Parathyroid adenoma (tissue), 2 donors: Measurements from ENCODE around the gene POMT2.

Experiments used
- H2AFZ ChIP-seq: fragments of 300-600 bp; sonication (generic); one replicate; pipeline ENCODE4 v1.7.0; 2017; ENCODE audit warnings: antibody characterized with exemption, mild to moderate bottlenecking
- H3K27ac ChIP-seq: fragments of 300-600 bp; sonication (generic); one replicate; pipeline ENCODE4 v1.7.0; 2017
- H3K27me3 ChIP-seq: fragments of 300-600 bp; sonication (generic); one replicate; pipeline ENCODE4 v1.7.0; 2017; ENCODE audit warnings: low read length; ENCODE audit not compliant: control insufficient read depth, insufficient read depth
- H3K36me3 ChIP-seq: fragments of 300-600 bp; sonication (generic); one replicate; pipeline ENCODE4 v1.7.0; 2017; ENCODE audit warnings: low read length; ENCODE audit not compliant: control insufficient read depth, insufficient read depth
- H3K4me1 ChIP-seq: fragments of 300-600 bp; sonication (generic); one replicate; pipeline ENCODE4 v1.7.0; 2017; ENCODE audit warnings: control low read depth
- H3K4me2 ChIP-seq: fragments of 300-600 bp; sonication (generic); one replicate; pipeline ENCODE4 v1.7.0; 2017; ENCODE audit warnings: low read length
- H3K4me3 ChIP-seq: fragments of 300-600 bp; sonication (generic); one replicate; pipeline ENCODE4 v1.7.0; 2017; ENCODE audit warnings: low read depth, low read length
- H3K79me2 ChIP-seq: fragments of 300-600 bp; sonication (generic); one replicate; pipeline ENCODE4 v1.7.0; 2017; ENCODE audit warnings: control low read depth
- H3K9ac ChIP-seq: fragments of 300-600 bp; sonication (generic); one replicate; pipeline ENCODE4 v1.7.0; 2017; ENCODE audit warnings: mild to moderate bottlenecking
- H3K9me3 ChIP-seq: fragments of 300-600 bp; sonication (generic); one replicate; pipeline ENCODE4 v1.7.0; 2017; ENCODE audit warnings: low read length; ENCODE audit not compliant: control insufficient read depth
- TF ChIP-seq, protein P1 (sequence below): fragments of 300-600 bp; sonication (generic); IDR thresholded peaks from one replicate; pipeline ENCODE4 v1.7.0; 2017; ENCODE audit warnings: antibody characterized with exemption, mild to moderate bottlenecking
- donor health status: primary hyperparathyroidism.

The POMT2 gene

DNA sequence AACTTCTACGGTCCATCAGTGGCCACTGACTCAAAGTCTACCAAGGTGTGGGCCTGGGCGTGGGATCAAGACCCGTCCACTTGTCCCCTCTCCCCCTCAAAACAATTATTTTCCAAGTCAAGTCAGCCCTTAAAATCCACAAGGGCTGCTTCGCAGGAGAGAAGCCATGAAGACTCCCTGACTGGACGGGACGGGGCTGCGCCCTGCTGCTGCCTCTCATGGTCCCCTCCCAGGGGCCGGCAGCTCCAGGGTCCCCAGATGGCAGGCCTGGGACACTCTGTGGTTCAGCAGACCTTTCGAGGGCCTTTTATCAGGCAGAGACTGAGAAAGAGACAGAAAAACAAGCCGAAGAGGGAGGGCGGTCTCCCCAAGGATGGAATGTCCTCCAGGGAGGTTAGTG is 60.5 kb downstream of the POMT2 start:
- Histone ChIP-seq H3K4me1 (peaks cover 2% of the 10 kb centered on the region), H3K27ac (no peak overlapping the region), H3K4me2 (no peak overlapping the region), H3K9ac (no peak overlapping the region), H3K27me3 (no peaks in the 10 kb centered on the region), H3K36me3 (no peaks in the 10 kb centered on the region), H3K9me3 (no peaks in the 10 kb centered on the region), H3K4me3 (no peak overlapping the region), H2AFZ (no peak overlapping the region), H3K79me2 (no peaks in the 10 kb centered on the region)
- TF ChIP-seq, protein P1, sequence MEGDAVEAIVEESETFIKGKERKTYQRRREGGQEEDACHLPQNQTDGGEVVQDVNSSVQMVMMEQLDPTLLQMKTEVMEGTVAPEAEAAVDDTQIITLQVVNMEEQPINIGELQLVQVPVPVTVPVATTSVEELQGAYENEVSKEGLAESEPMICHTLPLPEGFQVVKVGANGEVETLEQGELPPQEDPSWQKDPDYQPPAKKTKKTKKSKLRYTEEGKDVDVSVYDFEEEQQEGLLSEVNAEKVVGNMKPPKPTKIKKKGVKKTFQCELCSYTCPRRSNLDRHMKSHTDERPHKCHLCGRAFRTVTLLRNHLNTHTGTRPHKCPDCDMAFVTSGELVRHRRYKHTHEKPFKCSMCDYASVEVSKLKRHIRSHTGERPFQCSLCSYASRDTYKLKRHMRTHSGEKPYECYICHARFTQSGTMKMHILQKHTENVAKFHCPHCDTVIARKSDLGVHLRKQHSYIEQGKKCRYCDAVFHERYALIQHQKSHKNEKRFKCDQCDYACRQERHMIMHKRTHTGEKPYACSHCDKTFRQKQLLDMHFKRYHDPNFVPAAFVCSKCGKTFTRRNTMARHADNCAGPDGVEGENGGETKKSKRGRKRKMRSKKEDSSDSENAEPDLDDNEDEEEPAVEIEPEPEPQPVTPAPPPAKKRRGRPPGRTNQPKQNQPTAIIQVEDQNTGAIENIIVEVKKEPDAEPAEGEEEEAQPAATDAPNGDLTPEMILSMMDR: no peak

GRCh38 chr14:77259025-77259715 is 61.5 kb downstream of the POMT2 start:
- Histone ChIP-seq H3K79me2 (no peaks in the 10 kb centered on the region), H3K4me1 (peaks cover 2% of the 10 kb centered on the region), H3K4me2 (no peak overlapping the region), H3K9me3 (no peaks in the 10 kb centered on the region), H3K9ac (no peak overlapping the region), H2AFZ (no peak overlapping the region), H3K27me3 (no peaks in the 10 kb centered on the region), H3K27ac (no peak overlapping the region), H3K36me3 (no peaks in the 10 kb centered on the region), H3K4me3 (no peak overlapping the region)
- TF ChIP-seq, protein P1: no peak

DNA sequence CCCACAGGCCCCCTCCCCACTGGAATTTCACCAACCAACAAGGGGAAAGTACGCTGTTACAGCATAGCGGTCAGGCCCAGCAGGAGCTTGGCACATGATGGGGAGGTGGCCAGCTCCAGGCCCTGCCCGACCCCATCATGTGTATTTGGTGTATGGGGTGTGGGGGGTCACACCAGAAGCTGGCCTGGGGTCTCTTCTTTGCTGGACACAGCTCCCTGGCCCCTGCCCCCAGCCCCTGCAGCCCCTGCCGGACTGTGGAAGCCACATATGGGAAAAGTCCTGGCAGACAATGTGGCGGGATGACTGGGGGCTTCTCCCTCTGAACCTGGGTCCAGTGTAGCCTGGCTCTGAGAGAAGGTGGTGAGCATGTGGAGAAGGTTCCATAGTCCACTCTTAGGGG is 62.1 kb downstream of the POMT2 start:
- no peak overlapping the region for H3K4me3 ChIP-seq
- no peak overlapping the region for H3K9ac ChIP-seq
- H3K9me3 ChIP-seq: no peaks in the 10 kb centered on the region
- H3K4me2 ChIP-seq: no peak overlapping the region
- H3K79me2 ChIP-seq: no peaks in the 10 kb centered on the region
- H2AFZ ChIP-seq: no peak overlapping the region
- peaks cover 2% of the 10 kb centered on the region for H3K4me1 ChIP-seq
- no peaks in the 10 kb centered on the region for H3K36me3 ChIP-seq
- TF ChIP-seq, protein P1: no peak
- no peaks in the 10 kb centered on the region for H3K27me3 ChIP-seq
- no peak overlapping the region for H3K27ac ChIP-seq

DNA sequence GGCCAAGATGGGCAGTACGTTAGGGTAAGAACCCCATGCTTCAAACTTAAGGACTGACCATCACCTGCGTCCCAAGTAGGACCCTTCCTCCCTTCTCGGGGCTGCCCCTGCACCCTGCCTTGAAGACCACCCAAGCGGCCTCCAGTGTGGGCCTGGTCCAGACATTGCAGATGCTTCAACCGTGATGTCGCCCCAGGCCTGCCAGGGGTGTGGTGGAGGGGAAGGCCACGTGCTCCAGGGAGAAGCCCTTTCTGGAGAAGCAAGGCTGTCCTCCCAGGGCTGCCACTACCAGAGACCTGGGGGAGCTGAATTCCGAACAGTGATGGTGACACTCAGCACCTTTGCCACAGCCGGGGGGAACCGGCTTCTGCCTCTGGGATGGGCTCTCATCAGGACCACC is 63.0 kb downstream of the POMT2 start:
- TF ChIP-seq, protein P1: no peak
- no peak overlapping the region for H3K4me3 ChIP-seq
- peaks cover 2% of the 10 kb centered on the region for H3K4me1 ChIP-seq
- H3K4me2 ChIP-seq: no peak overlapping the region
- H3K9ac ChIP-seq: no peak overlapping the region
- H2AFZ ChIP-seq: no peak overlapping the region
- H3K27ac ChIP-seq: no peak overlapping the region
- H3K36me3 ChIP-seq: no peaks in the 10 kb centered on the region
- H3K79me2 ChIP-seq: no peaks in the 10 kb centered on the region
- H3K9me3 ChIP-seq: no peaks in the 10 kb centered on the region
- no peaks in the 10 kb centered on the region for H3K27me3 ChIP-seq

DNA sequence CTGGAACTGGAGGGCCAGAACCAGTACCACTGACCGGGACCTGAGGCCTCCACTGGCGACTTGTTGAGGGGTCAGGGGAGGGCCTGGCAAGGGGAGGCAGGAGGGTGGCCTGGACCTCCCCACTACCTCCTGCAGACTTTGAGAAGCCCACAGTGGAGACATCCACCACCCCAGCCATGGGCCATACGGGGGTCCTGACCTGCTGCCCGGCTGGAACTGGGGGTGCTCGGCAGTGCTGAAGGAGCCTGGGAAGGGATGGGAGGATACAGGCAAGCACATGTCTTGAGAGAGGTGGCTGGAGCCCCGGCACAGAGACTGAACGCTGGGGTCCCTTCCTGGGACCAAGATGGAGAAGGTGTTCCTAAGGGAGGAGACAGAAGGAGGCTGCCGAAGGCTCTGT is 64.0 kb downstream of the POMT2 start:
- Histone ChIP-seq H3K9ac (no peak overlapping the region), H3K4me2 (no peak overlapping the region), H3K36me3 (no peaks in the 10 kb centered on the region), H2AFZ (no peak overlapping the region), H3K9me3 (no peaks in the 10 kb centered on the region), H3K27me3 (no peaks in the 10 kb centered on the region), H3K27ac (no peak overlapping the region), H3K4me3 (no peak overlapping the region), H3K79me2 (no peaks in the 10 kb centered on the region), H3K4me1 (peaks cover 2% of the 10 kb centered on the region)
- TF ChIP-seq, protein P1: no peak
